ENCODE data around the gene ZNF593OS. TPM values are rescaled to one million over a fixed set of nuclear protein-coding genes. Genes with fewer than 3 reads are reported as not detected.

The ZNF593OS gene
- total RNA-seq, 4 donors from 2014 or later, result not detected

DNA sequence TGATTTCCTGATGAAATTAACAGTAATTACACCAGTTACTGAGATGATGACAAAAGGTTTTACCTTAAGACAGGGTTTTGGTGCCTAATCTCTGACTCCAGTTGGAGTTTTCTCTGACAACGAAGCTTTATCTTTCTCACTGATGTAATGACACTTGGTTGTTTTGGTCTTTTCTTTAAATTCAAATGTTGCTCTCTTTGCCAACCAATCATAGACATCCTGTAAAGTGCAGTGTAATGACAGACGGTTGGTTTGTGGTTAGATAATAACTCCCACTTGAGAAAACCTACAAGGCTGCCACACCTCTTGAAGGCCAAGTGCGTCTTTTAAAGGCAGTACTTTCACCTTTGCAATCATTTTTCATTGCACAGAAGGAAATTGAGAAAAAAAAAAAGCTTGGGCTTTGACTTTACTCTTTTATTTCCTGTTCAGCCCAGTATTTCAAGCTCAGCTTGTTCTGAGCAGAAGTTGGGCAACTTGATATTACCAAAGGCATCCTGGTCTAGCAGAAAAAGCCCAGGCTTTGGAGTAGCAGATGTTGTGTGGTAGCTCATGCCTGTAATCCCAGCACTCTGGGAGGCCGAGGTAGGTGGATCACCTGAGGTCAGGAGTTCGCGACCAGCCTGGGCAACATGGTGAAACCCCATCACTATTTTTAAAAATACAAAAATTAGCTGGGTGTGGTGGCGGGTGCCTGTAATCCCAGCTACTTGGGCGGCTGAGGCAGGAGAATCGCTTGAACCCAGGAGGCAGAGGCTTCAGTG is 45.1 kb downstream of the ZNF593OS start:
- no peak for DNase-seq
- no peak overlapping the region for H3K4me3 ChIP-seq
- no peaks in the 10 kb centered on the region for H3K4me1 ChIP-seq
- H3K27ac ChIP-seq, result no peak overlapping the region
- intact Hi-C loops (cut with DNase I; ENCODE audit: low total_unique reads), result no loop called here
- no peaks in the 10 kb centered on the region for H3K36me3 ChIP-seq
- TF ChIP-seq, protein P1, sequence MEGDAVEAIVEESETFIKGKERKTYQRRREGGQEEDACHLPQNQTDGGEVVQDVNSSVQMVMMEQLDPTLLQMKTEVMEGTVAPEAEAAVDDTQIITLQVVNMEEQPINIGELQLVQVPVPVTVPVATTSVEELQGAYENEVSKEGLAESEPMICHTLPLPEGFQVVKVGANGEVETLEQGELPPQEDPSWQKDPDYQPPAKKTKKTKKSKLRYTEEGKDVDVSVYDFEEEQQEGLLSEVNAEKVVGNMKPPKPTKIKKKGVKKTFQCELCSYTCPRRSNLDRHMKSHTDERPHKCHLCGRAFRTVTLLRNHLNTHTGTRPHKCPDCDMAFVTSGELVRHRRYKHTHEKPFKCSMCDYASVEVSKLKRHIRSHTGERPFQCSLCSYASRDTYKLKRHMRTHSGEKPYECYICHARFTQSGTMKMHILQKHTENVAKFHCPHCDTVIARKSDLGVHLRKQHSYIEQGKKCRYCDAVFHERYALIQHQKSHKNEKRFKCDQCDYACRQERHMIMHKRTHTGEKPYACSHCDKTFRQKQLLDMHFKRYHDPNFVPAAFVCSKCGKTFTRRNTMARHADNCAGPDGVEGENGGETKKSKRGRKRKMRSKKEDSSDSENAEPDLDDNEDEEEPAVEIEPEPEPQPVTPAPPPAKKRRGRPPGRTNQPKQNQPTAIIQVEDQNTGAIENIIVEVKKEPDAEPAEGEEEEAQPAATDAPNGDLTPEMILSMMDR (IDR thresholded peaks at IDR 0.05), result no peak
- TF ChIP-seq POLR2A (IDR thresholded peaks at IDR 0.05), result no peak
- no peaks in the 10 kb centered on the region for H3K27me3 ChIP-seq
- no peaks in the 10 kb centered on the region for H3K9me3 ChIP-seq

DNA sequence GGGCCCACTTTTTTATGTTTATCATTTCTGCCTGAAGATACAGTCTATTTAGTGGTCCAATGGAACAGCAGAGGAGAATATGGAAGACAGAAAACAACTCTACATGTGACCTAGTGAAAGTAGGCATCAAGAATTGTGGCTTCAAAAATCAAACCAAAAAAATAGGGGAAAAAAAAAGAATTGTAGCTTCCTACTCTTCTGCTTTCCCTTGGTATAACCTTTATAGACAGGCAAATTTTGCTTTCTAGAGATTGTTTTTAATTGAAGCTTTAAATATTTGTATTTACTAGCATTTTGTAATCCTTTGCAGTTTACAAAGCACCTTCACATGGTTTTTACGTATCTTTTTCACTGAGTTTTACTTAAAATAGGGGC is 45.7 kb downstream of the ZNF593OS start:
- Histone ChIP-seq H3K9me3 (no peaks in the 10 kb centered on the region), H3K36me3 (no peaks in the 10 kb centered on the region), H3K27me3 (no peaks in the 10 kb centered on the region), H3K4me3 (no peak overlapping the region), H3K27ac (no peak overlapping the region), H3K4me1 (no peaks in the 10 kb centered on the region)
- intact Hi-C loops (cut with DNase I; ENCODE audit: low total_unique reads), result no loop called here
- TF ChIP-seq, protein P1 (IDR thresholded peaks at IDR 0.05), result no peak
- no peak for TF ChIP-seq POLR2A (IDR thresholded peaks at IDR 0.05)
- DNase-seq, result no peak

DNA sequence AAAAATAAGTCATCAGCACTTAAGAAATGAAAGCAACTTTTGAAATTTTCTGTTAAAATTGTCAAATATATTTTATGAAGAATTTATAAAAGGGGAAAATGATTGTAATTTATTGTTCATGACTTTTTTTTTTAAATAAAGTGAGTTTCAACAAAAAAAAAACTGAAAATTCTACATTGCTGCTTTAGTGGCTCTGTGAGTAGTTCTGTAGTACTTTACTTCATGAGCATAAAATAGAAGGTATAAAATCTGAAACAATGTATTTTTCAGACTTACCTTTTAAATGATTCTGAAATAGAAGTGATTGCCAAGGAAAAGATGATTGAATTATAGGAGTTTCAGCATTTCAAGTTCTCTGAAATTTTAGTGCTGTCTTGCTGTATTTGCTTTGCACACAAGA is 46.2 kb downstream of the ZNF593OS start:
- Histone ChIP-seq H3K4me1 (no peaks in the 10 kb centered on the region), H3K27ac (no peak overlapping the region), H3K27me3 (no peaks in the 10 kb centered on the region), H3K36me3 (no peaks in the 10 kb centered on the region), H3K9me3 (no peaks in the 10 kb centered on the region), H3K4me3 (no peak overlapping the region)
- intact Hi-C loops (cut with DNase I; ENCODE audit: low total_unique reads), result no loop called here
- no peak for TF ChIP-seq POLR2A (IDR thresholded peaks at IDR 0.05)
- TF ChIP-seq, protein P1 (IDR thresholded peaks at IDR 0.05), result no peak
- DNase-seq, result no peak

DNA sequence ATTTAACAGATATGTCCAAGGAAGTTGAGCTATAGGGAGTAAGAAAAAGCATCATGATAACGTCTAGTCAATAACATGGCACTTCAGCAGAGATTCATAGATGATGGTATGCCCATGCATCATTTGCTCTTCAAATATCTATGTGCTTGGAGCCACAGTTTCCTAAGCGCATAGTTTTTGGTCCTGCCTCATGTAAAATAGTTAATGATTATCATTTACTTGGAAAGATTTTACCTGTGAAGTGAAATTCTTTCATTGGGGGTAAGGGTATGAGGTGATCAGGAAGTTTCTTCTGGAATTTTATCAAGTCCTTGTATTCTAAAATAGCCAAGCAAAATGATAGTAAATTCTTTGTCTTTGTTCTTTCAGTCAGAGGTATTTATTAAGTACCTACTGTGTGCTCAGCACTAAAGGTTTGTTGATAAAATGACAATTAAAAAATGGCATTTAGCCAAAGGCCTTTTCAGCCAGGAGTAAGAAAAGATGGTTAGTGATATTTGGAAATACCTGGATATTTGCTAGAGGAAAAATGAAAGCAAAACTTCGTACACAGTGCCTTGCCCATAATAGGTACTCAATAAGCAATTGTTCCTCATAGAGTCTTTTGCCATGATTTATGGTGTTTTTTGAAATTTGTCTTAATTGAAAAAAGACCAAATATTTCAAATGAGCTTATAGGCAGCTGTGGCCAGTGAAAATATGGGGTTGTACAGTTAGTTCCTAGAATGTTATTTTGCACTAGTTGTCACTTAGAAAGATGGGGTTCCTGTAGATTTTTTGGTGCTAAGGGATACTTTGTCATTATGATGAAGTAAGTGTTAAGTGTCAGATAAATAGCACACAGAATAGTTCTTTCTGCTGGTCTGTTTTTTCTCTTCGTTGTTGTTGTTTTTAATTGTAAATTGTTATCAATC is 47.0 kb downstream of the ZNF593OS start:
- DNase-seq, result no peak
- H3K36me3 ChIP-seq, result no peaks in the 10 kb centered on the region
- intact Hi-C loops (cut with DNase I; ENCODE audit: low total_unique reads), result no loop called here
- no peak overlapping the region for H3K27ac ChIP-seq
- TF ChIP-seq POLR2A (IDR thresholded peaks at IDR 0.05), result no peak
- TF ChIP-seq, protein P1 (IDR thresholded peaks at IDR 0.05), result no peak
- H3K27me3 ChIP-seq, result no peaks in the 10 kb centered on the region
- H3K9me3 ChIP-seq, result no peaks in the 10 kb centered on the region
- no peaks in the 10 kb centered on the region for H3K4me1 ChIP-seq
- no peak overlapping the region for H3K4me3 ChIP-seq

Data from uterus (tissue), 4 donors.